ENCODE data around the gene POLE. TPM values are rescaled to one million over a fixed set of nuclear protein-coding genes. Genes with fewer than 3 reads are reported as not detected.

POLE gene
- total RNA-seq, 2 donors from 2014 or later = 41.3 to 45.7 TPM

GRCh38 chr12:132659146-132659545, 28.0 kb downstream of the POLE start:
- no peak overlapping the region for H3K4me3 ChIP-seq
- DNase-seq (ENCODE audit: low spot score) = no peak
- no peaks in the 10 kb centered on the region for H3K27me3 ChIP-seq (replicated peaks; ENCODE audit: insufficient read depth)
- no peak for ATAC-seq (ENCODE audit: insufficient number of reproducible peaks, low FRiP score, low read depth)
- no peak overlapping the region for H3K27ac ChIP-seq
- TF ChIP-seq CTCF (IDR thresholded peaks at IDR 0.05) = no peak
- H3K36me3 ChIP-seq = peaks cover 58% of the 10 kb centered on the region
- H3K9me3 ChIP-seq = no peaks in the 10 kb centered on the region
- no peaks in the 10 kb centered on the region for H3K4me1 ChIP-seq (ENCODE audit: control insufficient read depth in 1 of 2, low read depth in 2 of 2)

GRCh38 chr12:132658149-132658894, 28.8 kb downstream of the POLE start:
- Histone ChIP-seq H3K27ac (no peak overlapping the region), H3K9me3 (no peaks in the 10 kb centered on the region), H3K4me3 (no peak overlapping the region), H3K4me1 (ENCODE audit: control insufficient read depth in 1 of 2, low read depth in 2 of 2) (no peaks in the 10 kb centered on the region), H3K36me3 (peaks cover 52% of the 10 kb centered on the region), H3K27me3 (replicated peaks; ENCODE audit: insufficient read depth) (no peaks in the 10 kb centered on the region)
- ATAC-seq (ENCODE audit: insufficient number of reproducible peaks, low FRiP score, low read depth) = no peak
- DNase-seq (ENCODE audit: low spot score) = no peak
- no peak for TF ChIP-seq CTCF (IDR thresholded peaks at IDR 0.05)

- TF ChIP-seq CTCF (IDR thresholded peaks at IDR 0.05) = no peak
- ATAC-seq (ENCODE audit: insufficient number of reproducible peaks, low FRiP score, low read depth) (no peak), DNase-seq (ENCODE audit: low spot score) (no peak)
- Histone ChIP-seq H3K27ac (no peak overlapping the region), H3K36me3 (peaks cover 46% of the 10 kb centered on the region), H3K4me1 (ENCODE audit: control insufficient read depth in 1 of 2, low read depth in 2 of 2) (no peaks in the 10 kb centered on the region), H3K4me3 (no peak overlapping the region), H3K27me3 (replicated peaks; ENCODE audit: insufficient read depth) (no peaks in the 10 kb centered on the region), H3K9me3 (no peaks in the 10 kb centered on the region)
These were observed 30.0 kb downstream of the POLE start for GRCh38 chr12:132657004-132657727.

- peaks cover 28% of the 10 kb centered on the region for H3K36me3 ChIP-seq
- no peak for TF ChIP-seq CTCF (IDR thresholded peaks at IDR 0.05)
- H3K9me3 ChIP-seq = no peaks in the 10 kb centered on the region
- no peak overlapping the region for H3K4me3 ChIP-seq
- DNase-seq (ENCODE audit: low spot score) (no peak), ATAC-seq (ENCODE audit: insufficient number of reproducible peaks, low FRiP score, low read depth) (no peak)
- H3K4me1 ChIP-seq (ENCODE audit: control insufficient read depth in 1 of 2, low read depth in 2 of 2) = no peaks in the 10 kb centered on the region
- H3K27me3 ChIP-seq (replicated peaks; ENCODE audit: insufficient read depth) = no peaks in the 10 kb centered on the region
- no peak overlapping the region for H3K27ac ChIP-seq
These were observed 33.4 kb downstream of the POLE start for GRCh38 chr12:132653567-132654290.

Data from thoracic aorta (tissue), 2 donors.